GM13976 (cell line): ENCODE measurements around the gene PARD6G.

Experiments used
- DNase-seq: peaks from one replicate; pipeline ENCODE4 v3.0.0; 2012; ENCODE audit warnings: low spot score
- in situ Hi-C: fragments of 300-500 bp; cut with MboI; formaldehyde crosslinking; loops from one replicate; pipeline ENCODE4 v1.12.0; 2022; ENCODE audit warnings: low sequenced_read_pairs, mixed read lengths, inconsistent platforms; ENCODE audit not compliant: unreplicated experiment
- TF ChIP-seq, protein P1 (sequence below): IDR thresholded peaks from 2 replicates; pipeline ENCODE4 v1.5.1; 2012; ENCODE audit warnings: borderline replicate concordance, mild to moderate bottlenecking; ENCODE audit not compliant: insufficient read depth; ENCODE audit errors: extremely low read depth, missing control alignments, control extremely low read depth

The PARD6G gene

DNA sequence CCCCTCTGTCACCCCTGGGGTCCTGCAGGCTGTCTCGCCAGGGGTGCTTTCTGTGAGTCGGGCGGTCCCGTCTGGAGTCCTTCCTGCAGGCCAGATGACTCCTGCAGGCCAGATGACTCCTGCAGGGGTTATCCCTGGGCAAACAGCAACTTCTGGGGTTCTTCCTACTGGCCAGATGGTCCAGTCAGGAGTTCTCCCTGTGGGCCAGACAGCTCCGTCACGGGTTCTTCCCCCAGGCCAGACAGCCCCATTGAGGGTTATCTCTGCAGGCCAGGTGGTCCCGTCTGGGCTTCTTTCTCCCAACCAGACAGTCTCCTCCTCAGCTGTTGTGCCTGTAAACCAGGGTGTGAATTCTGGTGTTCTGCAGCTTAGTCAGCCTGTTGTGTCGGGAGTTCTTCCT is 110.6 kb downstream of the PARD6G start:
- no peak for DNase-seq
- TF ChIP-seq, protein P1, sequence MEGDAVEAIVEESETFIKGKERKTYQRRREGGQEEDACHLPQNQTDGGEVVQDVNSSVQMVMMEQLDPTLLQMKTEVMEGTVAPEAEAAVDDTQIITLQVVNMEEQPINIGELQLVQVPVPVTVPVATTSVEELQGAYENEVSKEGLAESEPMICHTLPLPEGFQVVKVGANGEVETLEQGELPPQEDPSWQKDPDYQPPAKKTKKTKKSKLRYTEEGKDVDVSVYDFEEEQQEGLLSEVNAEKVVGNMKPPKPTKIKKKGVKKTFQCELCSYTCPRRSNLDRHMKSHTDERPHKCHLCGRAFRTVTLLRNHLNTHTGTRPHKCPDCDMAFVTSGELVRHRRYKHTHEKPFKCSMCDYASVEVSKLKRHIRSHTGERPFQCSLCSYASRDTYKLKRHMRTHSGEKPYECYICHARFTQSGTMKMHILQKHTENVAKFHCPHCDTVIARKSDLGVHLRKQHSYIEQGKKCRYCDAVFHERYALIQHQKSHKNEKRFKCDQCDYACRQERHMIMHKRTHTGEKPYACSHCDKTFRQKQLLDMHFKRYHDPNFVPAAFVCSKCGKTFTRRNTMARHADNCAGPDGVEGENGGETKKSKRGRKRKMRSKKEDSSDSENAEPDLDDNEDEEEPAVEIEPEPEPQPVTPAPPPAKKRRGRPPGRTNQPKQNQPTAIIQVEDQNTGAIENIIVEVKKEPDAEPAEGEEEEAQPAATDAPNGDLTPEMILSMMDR = no peak
- in situ Hi-C loops = no loop called here

DNA sequence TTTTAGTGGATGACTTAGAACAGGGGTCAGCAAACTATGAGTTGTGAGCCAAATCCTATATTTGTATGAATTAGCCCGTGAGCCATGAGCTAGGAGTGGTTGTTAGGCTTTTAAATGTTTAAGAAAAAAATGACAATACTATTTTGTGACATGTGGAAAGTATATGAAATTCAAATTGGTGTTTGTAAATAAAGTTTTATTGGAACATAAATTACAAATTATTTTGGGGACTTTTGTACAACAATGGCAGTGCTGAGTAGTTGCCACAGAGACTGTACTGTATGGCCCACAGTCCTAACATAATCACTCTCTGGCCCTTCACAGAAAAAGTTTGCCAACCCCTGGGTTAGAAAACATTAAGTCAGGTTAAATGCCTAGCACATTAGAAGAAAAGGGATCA is 112.2 kb downstream of the PARD6G start:
- in situ Hi-C loops = no loop called here
- TF ChIP-seq, protein P1 = no peak
- DNase-seq = no peak

DNA sequence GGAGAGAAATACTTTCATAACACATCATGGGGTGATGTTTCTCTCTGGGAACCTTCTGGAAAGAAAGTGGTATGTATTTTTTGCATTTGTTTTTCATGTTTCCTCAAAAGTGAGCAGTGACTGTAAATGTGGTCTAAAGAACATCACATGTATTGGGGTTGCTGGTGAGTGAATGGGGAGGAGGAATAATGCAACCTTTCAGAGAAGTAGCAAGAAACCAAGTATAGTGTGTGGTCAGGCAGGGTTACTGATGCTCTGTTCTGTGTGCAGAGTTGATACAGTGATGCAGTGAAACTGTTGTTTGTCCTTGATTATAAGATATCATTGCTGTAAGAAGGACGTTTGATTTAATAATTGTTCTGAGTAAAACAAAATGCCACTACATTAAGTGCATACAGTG is 114.2 kb downstream of the PARD6G start:
- no peak for DNase-seq
- in situ Hi-C loops = no loop called here
- TF ChIP-seq, protein P1 = no peak

DNA sequence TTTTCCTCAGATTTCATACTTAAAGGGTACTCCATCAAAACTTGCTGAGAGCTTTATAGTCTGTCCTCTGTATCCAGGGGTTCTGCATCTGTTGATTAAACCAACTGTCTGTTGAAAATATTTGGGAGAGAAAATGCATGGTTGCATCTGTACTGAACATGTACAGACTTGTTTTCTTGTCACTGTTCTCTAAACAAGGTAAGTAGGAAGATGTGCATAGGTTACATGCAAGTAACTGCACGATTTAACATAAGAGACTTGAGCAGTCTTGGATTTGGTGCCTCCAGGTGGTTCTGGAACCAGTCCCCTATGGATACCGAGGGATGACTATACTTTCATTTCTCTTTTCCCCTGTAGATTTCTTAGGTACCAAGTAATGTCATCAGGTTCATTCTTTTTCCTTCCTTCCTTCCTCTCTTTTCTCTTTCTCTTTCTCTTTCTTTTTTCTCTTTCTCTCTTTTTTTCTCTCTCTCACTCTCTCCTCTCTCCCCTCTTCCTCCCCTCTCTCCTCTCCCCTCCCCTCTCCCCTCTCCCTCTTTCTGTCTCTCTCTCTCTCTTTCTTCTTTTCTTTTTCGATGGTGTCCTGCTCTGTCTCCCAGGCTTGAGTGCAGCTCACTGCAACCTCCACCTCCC is 115.0 kb downstream of the PARD6G start:
- in situ Hi-C loops = no loop called here
- no peak for DNase-seq
- TF ChIP-seq, protein P1 = no peak

DNA sequence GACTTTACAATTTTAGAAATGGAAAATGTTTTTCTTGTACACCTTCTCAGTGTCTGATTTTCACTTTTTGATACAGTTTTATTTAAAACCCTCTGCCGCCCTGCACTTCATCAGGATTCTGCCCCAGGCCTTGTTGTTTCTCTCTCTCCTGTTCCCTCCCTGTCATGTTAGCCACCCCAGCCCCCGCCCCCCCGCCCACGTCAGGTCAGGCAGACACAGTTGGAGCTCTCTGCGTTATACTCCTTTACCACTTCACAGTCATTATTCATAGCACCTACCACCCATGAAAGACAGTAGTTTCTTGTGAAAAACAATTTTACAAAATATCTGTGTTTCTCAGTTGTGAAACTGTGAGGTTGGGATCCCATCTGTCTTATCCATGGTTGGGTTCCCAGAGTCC is 116.8 kb downstream of the PARD6G start:
- in situ Hi-C loops = no loop called here
- TF ChIP-seq, protein P1 = no peak
- DNase-seq = no peak

DNA sequence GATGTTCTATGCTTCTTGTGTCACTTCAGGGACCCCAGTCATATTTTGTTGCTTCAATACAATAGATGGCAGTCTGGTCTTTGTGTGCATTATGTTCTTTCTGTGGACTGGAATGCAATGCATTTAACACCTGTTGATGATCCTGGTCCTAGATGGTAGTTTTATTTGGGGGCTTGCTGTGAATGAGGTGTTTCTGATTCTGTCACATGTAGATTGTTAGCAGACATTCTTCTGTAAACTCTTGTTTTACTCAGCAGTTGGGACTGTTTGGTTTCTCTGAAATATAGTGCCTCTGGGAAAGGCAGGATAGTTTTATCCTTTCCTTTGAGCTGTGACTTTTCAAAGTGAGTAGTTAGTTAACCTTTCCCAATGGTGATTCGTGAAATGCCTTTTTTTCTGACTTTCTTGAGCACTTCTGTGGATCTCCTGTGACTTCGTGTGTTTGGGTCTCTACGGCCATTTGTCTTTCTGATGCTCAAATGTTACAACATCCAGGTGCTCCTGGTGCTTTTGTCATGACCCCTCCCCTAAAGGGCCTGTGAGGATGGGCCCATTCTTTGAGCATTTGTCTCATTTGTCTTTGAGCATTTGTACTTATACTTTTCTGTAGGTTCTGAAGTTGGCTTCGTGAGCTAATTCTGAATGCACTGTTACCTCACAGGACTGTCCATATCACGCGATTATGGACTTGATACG is 117.5 kb downstream of the PARD6G start:
- in situ Hi-C loops = no loop called here
- DNase-seq = no peak
- TF ChIP-seq, protein P1 = no peak
